Heart right ventricle (tissue), 16 donors: ENCODE measurements around the gene MRPL4. TPM values are rescaled to one million over a fixed set of nuclear protein-coding genes. Genes with fewer than 3 reads are reported as not detected.

Experiments used
- ATAC-seq, 8 donors: fragments of 200-7000 bp; cut with Tn5 transposase; one replicate each; pipeline ENCODE4 v1.9.1; 2020; ENCODE audit warnings: mild to moderate bottlenecking in 8 of 8, moderate library complexity in 8 of 8, moderate number of reproducible peaks in 1 of 8
- DNase-seq, 2 donors: peaks; one replicate each; pipeline ENCODE4 v3.0.0-alpha.2; 2020
- H3K27ac ChIP-seq, 10 donors: fragments of 200-600 bp; sonication (generic) in 2 of 10; one replicate each; pipeline versions ENCODE4 v1.5.0 to v1.8.0; 2020 to 2022; ENCODE audit warnings: mild to moderate bottlenecking in 3 of 10
- H3K27me3 ChIP-seq, 7 donors: fragments of 200-600 bp; one replicate each; pipeline ENCODE4 v1.8.0; 2021 to 2022; ENCODE audit warnings: mild to moderate bottlenecking in 2 of 7
- H3K36me3 ChIP-seq, 9 donors: fragments of 200-600 bp; sonication (generic) in 1 of 9; one replicate each; pipeline versions ENCODE4 v1.5.0 to v1.8.0; 2020 to 2022; ENCODE audit warnings: mild to moderate bottlenecking in 2 of 9
- H3K4me1 ChIP-seq, 9 donors: fragments of 200-600 bp; sonication (generic) in 1 of 9; one replicate each; pipeline versions ENCODE4 v1.5.0 to v1.8.0; 2020 to 2022; ENCODE audit warnings: mild to moderate bottlenecking in 4 of 9
- H3K4me3 ChIP-seq, 10 donors: fragments of 200-600 bp; sonication (generic) in 2 of 10; one replicate each; pipeline versions ENCODE4 v1.5.0 to v1.8.0; 2020 to 2022; ENCODE audit warnings: mild to moderate bottlenecking in 7 of 10, moderate library complexity in 2 of 10
- H3K9me3 ChIP-seq, 11 donors: fragments of 200-600 bp in 10 of 11; sonication (generic) in 2 of 11; one replicate each; pipeline versions ENCODE4 v1.5.0 to v1.8.0; 2013 to 2022; ENCODE audit warnings: mild to moderate bottlenecking in 2 of 11, control low read depth in 1 of 11, moderate library complexity in 1 of 11
- WGBS, 2 donors: extraction: QIAGEN DNeasy Blood & Tissue Kit; methylation state at CpG; one replicate each; pipeline ENCODE4 v1.1.7; 2013; ENCODE audit warnings: inconsistent platforms in 1 of 2; 5-methylcytosine and 5-hydroxymethylcytosine counted together
- intact Hi-C, 10 donors: fragments of 100-400 bp; cut with DNase I; formaldehyde crosslinking; loops; one replicate each; pipeline versions ENCODE4 v1.11.1 to v1.14.2; 2022
- polyA plus RNA-seq, 2 donors: library from polyadenylated mRNA; stranded (reverse); fragments of 200-250 nt; gene quantifications; one replicate each; pipeline ENCODE4 v1.2.3, GENCODE V29; 2013
- total RNA-seq, 10 donors: library from RNA; stranded (reverse); fragmentation: NEBNext Ultra II Directional in 3 of 10; extraction: Animal tissue kit (Norgen Biotek cat#: 25700) in 3 of 10; gene quantifications; one replicate each; pipeline versions ENCODE4 v1.2.1 to v1.2.4, GENCODE V29; 2021 to 2023
- TF ChIP-seq, protein P1 (sequence below), 9 donors: fragments of 200-600 bp; sonication (generic) in 2 of 9; IDR thresholded peaks; one replicate each; pipeline versions ENCODE4 v1.5.0 to v1.8.0; 2021 to 2022; ENCODE audit warnings: antibody characterized with exemption in 9 of 9, mild to moderate bottlenecking in 5 of 9, moderate library complexity in 1 of 9
- donor health status: Arrhythmogenic right ventricular cardiomyopathy.
- donor health status: ischemic (EF 13 %, LVEDD 7.1; RV severe dilation, severe dysfunction).
- donor health status: healthy with polysubstance abuse.
- donor health status: DM: no; HTN: yes; CAD: no.
- donor health status: DM: no; HTN: no; CAD: no.
- donor health status: ischemic (EF 25% LVEDD 6.9; RV normal size, moderate dysfunction).
- donor health status: ischemic (EF 25% LVEDD 5.7; RV mildly dilated, moderate dysfunction).
- donor health status: healthy.
- donor health status: DM: yes; HTN: yes; CAD: no.
- donor health status: Ischemic cardiomyopathy.
- donor health status: ischemic (EF 35%, LVEDD 5.7; RV mildly dilated, moderate dysfunction).
- donor health status: nonischemic (EF 11% LVEDD 7.7; RV severe dilation, severe dysfunction).
- donor health status: DM: yes; HTN: yes; CAD: no.
- donor health status: PGD.
- donor health status: ischemic (EF 29% LVEDD 5.4; RV normal size, mild dysfunction).
- donor health status: nonischemic (EF 23%, LVEDD 6.1; RV moderate dilation, normal function).

Gene MRPL4
- total and polyA plus RNA-seq, 12 donors = 29.0 to 101 (median 69.0) TPM

GRCh38 chr19:10226021-10226375 is 26.0 kb upstream of the MRPL4 start:
- H3K4me3 ChIP-seq = no peak overlapping the region
- H3K9me3 ChIP-seq = no peaks in the 10 kb centered on the region
- DNase-seq (peak in 1 of 2 donors; percentile 35), ATAC-seq (peak in 1 of 8 donors; percentile 2)
- peaks cover 4 to 51% (median 44%) of the 10 kb centered on the region in 9 donors for H3K4me1 ChIP-seq
- intact Hi-C loops = loop anchor here in 1 of 10 donors (5.0 kb wide), 1 partner anchor 34 kb away; the partner anchor contains the start of gene DNMT1
- 70 to 71% methylated on average over 6 of the region's 6 CpGs for WGBS, 2 donors
- peaks cover 0 to 30% (median 6%) of the 10 kb centered on the region in 9 donors for H3K36me3 ChIP-seq
- peak overlapping the region; percentile 52 to 97 (median 80) for H3K27ac ChIP-seq
- TF ChIP-seq, protein P1, sequence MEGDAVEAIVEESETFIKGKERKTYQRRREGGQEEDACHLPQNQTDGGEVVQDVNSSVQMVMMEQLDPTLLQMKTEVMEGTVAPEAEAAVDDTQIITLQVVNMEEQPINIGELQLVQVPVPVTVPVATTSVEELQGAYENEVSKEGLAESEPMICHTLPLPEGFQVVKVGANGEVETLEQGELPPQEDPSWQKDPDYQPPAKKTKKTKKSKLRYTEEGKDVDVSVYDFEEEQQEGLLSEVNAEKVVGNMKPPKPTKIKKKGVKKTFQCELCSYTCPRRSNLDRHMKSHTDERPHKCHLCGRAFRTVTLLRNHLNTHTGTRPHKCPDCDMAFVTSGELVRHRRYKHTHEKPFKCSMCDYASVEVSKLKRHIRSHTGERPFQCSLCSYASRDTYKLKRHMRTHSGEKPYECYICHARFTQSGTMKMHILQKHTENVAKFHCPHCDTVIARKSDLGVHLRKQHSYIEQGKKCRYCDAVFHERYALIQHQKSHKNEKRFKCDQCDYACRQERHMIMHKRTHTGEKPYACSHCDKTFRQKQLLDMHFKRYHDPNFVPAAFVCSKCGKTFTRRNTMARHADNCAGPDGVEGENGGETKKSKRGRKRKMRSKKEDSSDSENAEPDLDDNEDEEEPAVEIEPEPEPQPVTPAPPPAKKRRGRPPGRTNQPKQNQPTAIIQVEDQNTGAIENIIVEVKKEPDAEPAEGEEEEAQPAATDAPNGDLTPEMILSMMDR (IDR thresholded peaks at IDR 0.05) = no peak
- peaks cover 0 to 7% (median 0%) of the 10 kb centered on the region in 7 donors for H3K27me3 ChIP-seq

DNA sequence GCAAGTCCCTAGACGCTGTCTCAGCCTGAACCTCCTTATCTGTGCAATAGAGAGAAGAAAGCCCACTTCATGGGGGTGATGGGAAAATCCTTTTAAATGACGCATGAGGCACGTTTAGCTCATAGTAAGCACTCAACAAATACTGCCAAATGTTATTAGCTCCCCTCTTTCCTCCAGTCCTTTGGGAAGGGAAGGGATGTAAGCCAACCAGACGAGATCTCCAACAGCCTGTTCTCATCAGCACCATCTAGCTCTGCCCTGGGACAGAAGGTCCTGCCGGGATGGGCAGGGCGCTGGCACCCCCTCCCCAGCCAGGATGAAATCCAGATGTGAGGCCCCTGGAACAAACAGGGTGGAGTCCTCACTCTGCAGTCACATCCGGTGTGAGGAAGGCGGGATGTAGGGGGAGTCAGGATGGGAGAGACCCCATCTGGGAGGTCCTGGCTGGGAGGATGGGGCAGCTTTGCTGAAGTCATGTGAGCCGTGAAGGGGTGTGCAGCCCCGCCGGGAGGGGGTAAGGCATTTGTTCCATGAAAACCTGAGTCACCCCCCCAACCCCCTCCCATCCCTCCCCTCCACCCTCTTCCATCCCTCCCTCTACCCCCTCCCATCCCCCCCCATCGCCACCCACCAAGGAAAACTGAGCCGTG is 25.5 kb upstream of the MRPL4 start:
- peak; percentile 39 to 78 (median 71) for ATAC-seq
- peak; percentile 66 to 79 for DNase-seq
- Histone ChIP-seq H3K36me3 (peaks cover 0 to 30% (median 6%) of the 10 kb centered on the region in 9 donors), H3K4me1 (peaks cover 4 to 54% (median 46%) of the 10 kb centered on the region in 9 donors), H3K27ac (peak overlapping the region; percentile 52 to 97 (median 80)), H3K4me3 (peak overlapping the region in 4 of 10 donors; percentile 18 to 23 (median 20)), H3K9me3 (no peaks in the 10 kb centered on the region), H3K27me3 (peaks cover 0 to 7% (median 0%) of the 10 kb centered on the region in 7 donors)
- intact Hi-C loops = loop anchor here in 1 of 10 donors (5.0 kb wide), 1 partner anchor 34 kb away; the partner anchor contains the start of gene DNMT1
- WGBS, 2 donors = 33 to 38% methylated on average over 11 to 13 of the region's 13 CpGs
- TF ChIP-seq, protein P1 (IDR thresholded peaks at IDR 0.05) = no peak

- WGBS, 2 donors = 64 to 66% methylated on average over 26 to 28 of the region's 28 CpGs
- intact Hi-C loops = loop anchor here in 1 of 10 donors (5.0 kb wide), 1 partner anchor 35 kb away; the partner anchor contains the start of gene DNMT1
- H3K4me3 ChIP-seq = peak overlapping the region in 5 of 10 donors; percentile 18 to 27 (median 22)
- peaks cover 0 to 7% (median 0%) of the 10 kb centered on the region in 7 donors for H3K27me3 ChIP-seq
- peaks cover 4 to 59% (median 50%) of the 10 kb centered on the region in 9 donors for H3K4me1 ChIP-seq
- TF ChIP-seq, protein P1 (IDR thresholded peaks at IDR 0.05) = peak in 3 of 9 donors; percentile 12 to 20 (median 12)
- peak overlapping the region; percentile 52 to 97 (median 80) for H3K27ac ChIP-seq
- peak in 1 of 2 donors; percentile 53 for DNase-seq
- H3K9me3 ChIP-seq = no peaks in the 10 kb centered on the region
- peaks cover 0 to 24% (median 6%) of the 10 kb centered on the region in 9 donors for H3K36me3 ChIP-seq
- ATAC-seq = peak in 6 of 8 donors; percentile 7 to 43 (median 20)
Measured at GRCh38 chr19:10227026-10227971, 24.7 kb upstream of the MRPL4 start.

DNA sequence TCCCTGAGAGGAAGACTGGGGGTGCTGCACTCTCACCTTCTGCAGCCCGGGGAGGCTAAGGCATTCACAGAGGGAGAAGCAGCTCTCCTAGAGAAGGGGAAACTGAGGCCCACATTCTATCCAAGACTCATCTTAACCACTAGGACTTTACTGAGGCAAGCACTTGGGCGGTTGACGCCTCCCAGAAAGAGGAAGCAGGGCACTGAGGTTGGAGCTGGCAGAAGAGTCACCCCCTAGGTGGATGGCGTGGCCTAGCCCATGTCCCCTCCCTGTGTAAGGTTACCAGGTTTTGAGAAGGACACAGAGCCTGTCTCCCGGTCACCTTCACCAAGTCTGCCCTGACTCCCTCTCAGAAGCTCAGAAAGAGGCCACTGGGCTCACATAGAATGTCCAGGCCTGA is 23.6 kb upstream of the MRPL4 start:
- Histone ChIP-seq H3K27ac (peak overlapping the region in 8 of 10 donors; percentile 82 to 99 (median 94)), H3K36me3 (peaks cover 0 to 15% (median 6%) of the 10 kb centered on the region in 9 donors)

More for the DNA sequence above, 23.6 kb upstream of the MRPL4 start:
- Histone ChIP-seq H3K4me3 (peak overlapping the region in 1 of 10 donors; percentile 79), H3K9me3 (no peaks in the 10 kb centered on the region), H3K4me1 (peaks cover 4 to 59% (median 48%) of the 10 kb centered on the region in 9 donors), H3K27me3 (peaks cover 0 to 7% (median 0%) of the 10 kb centered on the region in 7 donors)
- intact Hi-C loops = loop anchor here in 2 of 10 donors (2.0 to 5.0 kb wide), 2 partner anchors 22 to 36 kb away; partner anchors contain the start of gene DNMT1 (in 1 of the 2)
- 80 to 88% methylated on average over 5 of the region's 5 CpGs for whole genome bisulfite sequencing, 2 donors
- DNase-seq (no peak), ATAC-seq (no peak)
- TF ChIP-seq, protein P1 (IDR thresholded peaks at IDR 0.05) = no peak
